ENCODE data around the gene RAB3GAP1.
"Not testable (repeated sequence)": the region's sequence is repeated elsewhere in the genome, so short reads cannot be mapped to it uniquely, and the experiment has no call there.

The RAB3GAP1 gene

GRCh38 chr2:135052042-135052876 is at the start of gene RAB3GAP1:
Gene RAB3GAP1, plus strand, starts transcription at chr2:135052292. Its CDS starts 16 bp downstream, at chr2:135052308.
- DNase-seq = peak; percentile 84

DNA sequence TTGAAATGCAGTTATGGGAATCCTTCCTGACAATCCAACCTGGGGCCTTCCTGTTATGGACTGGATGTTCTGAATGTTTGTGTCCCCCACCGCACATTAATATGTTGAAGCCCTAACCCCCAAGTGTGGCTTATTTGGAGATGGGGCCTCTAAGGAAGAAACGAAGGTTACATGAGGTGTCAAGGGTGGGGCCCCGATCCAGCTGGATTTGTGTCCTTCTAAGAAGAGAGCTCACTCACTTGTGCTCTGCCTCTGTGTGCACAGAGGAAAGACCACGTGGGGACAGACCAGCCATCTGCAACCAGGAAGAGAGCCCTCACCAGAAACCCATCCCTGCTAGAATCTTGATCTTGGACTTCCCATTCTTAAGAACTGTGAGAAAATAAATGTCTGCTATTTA is 49.3 kb upstream of the RAB3GAP1 start:
- DNase-seq = no peak

DNA sequence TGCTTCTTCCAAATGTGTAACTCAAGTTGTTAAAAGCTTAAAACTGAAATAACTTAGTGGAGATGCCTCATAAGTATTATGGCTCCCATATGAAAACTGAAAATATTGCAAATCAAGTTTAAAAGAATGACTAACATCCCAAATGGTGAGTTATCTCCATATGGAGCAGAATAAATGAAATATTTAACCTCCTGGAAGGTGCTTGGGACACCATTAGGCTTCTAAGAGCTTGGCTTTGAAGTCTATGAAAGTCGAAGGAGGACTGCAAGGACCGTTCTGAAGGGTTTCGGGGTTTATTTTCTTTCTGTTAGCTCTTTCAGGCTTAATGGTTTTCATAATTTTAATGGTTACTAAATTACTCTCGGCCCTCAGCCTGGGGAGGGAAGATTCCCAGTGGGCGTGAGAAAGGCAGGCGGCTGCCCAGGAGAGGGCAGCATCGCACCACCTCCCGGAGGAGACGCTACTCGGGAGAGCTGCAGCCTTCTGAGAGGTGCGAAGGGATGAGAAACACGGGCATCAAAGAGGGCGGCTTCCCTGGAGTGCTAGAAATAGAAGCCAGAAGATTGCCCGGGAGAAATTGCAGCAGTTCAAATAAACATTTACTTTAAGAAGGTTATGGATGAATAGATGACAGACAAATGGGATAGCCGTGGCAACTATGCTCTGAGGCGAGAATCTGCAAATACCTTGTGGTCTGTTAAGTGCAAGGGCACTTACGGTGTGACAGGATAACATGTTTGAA is 47.9 kb upstream of the RAB3GAP1 start:
- DNase-seq = peak; percentile 65

- DNase-seq = no peak
Measured at GRCh38 chr2:135005753-135006152, 46.3 kb upstream of the RAB3GAP1 start.

GRCh38 chr2:135009339-135009738 is 42.8 kb upstream of the RAB3GAP1 start:
- no peak for DNase-seq

- DNase-seq = no peak
Measured at GRCh38 chr2:135010200-135010942, 41.7 kb upstream of the RAB3GAP1 start.

DNA sequence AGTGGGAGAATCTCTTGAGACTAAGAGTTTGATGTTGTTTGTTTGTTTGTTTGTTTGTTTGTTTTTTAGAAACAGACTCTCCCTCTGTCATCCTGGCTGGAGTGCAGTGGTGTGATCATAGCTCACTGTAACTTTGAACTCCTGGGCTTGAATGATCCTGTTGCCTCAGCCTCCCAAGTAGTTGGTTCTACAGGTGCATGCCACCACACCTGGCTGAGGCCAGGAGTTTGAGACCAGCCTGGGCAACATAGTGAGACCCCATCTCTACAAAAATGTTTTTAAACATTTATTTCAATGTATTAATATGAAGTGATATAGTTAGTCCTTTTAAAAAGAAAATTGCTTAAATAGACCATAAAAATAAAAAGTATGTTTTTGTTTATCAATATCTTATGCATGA is 40.5 kb upstream of the RAB3GAP1 start:
- no peak for DNase-seq

GRCh38 chr2:135021618-135022017 is 30.5 kb upstream of the RAB3GAP1 start:
- DNase-seq = no peak

DNA sequence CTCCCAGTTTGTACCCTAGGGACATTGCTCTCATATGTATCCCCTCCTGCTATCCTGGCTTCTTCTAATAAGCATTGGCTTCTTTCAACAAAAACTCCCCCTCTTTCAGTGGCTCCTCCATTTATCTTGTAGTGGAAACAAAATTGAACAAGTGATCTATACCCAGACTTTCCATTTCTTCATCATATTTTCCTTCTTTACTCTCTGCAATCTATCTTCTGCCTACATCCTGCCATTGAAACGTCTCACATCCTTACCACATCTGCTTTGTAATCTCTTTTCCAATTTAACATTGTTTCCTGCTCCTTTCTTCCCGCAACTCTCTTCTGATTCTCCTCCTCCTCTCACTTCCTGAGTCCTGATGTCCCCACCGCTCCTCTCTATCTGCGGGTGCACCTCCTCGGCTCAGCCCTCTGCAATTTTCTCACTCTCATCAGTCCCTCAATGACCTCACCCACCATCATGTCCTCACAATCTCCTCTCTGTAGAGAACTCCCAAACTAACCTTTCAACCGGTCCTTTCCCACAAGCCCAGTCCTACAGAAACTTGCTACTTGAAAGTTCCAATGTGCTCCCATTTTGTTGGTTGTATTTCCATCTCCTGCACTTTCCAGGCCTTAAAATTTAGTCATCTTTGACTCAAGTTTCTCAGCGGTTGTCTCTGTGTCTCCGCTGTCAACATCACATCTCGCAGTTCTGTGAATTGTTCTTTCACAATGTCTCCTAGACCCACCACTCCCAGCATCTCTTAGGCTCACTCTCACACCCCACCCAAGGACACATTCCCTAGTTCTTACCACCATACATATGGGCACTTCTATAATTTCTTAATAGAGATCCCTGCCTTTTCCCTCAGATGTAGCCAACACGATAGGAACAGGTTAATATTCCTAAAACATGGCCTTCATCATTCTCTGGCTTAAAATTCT is 28.9 kb upstream of the RAB3GAP1 start:
- no peak for DNase-seq

DNA sequence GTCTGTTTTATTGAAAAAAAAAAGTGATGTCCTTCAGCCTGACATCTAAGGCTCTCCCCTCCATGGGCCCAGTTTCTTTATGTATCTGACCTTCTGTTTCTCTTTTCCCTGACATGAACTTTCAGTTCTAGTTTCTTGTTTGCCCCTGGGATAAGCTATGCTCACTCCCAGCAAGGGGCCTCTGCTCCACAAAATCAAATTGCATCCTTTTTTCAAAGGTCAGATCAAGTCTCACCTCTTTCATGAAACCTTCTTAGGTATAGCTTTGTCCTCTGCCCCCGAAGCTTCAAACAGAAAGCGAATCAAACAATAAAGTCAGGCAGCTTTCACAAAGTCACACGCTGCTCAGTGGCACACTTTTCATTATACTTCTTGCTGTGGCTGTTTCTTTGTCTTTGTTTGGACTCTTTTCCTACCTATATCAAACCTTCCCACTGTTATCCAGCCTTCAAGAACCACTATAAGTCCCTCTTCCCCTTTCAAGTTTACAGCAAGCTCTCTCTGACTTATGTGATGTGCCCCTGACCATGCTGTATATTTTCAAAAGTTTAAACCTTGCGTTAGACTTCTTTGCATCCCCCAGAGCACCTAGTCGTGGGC is 28.1 kb upstream of the RAB3GAP1 start:
- no peak for DNase-seq

DNA sequence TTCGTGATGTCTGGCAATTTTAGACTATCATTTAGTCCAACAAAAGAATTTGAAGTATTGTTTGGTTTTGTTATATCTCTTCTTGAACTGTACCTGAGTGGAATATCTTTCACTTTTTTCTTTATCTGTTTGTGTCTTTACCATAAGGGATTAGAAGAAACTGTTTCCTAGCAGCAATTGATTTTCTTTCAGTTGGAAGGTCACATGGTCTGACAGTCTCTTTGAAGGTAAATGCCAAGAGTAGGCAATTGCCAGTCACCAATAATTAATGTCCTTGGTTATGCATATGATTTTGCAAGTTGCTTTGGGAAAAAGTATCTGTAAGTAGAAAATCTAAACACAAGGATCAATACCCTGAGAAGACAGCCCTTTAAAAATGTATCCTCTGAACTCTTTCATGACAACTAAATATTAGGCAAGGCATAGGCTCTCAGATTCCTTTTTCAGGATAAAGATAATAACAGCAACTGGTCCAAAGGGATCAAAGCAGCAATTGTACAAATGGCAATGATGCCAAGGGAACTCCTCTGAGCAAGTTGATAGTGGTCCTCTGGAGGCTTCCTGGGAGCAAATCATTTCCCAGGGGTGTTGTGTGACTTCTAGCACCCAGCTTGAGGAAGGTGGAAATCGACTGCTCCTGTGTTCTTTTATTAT is 22.5 kb upstream of the RAB3GAP1 start:
- no peak for DNase-seq

- DNase-seq = peak; percentile 54
Measured at GRCh38 chr2:135030826-135031225, 21.3 kb upstream of the RAB3GAP1 start.

- DNase-seq = not testable (repeated sequence)
Measured at GRCh38 chr2:135033216-135033615, 18.9 kb upstream of the RAB3GAP1 start.

GRCh38 chr2:135037831-135038230 is 14.3 kb upstream of the RAB3GAP1 start:
- DNase-seq = no peak

DNA sequence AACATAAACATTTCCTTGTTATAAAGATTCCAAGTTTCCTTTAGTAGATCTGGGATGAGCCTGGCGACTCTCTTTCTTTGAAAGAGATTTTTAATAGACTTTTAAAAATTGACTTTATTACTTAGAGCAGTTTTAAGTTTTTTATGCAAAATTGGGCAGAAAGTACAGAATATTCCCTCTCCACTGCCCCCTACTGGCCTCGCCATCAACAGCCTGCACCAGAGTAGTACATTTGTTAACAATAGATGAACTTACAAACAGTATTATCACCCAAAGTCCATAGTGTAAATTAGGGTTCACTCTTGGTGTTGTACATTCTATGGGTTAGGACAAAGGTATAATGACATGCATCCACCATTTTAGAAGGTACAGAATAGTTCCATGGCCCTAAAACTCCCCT is 8.7 kb upstream of the RAB3GAP1 start:
- DNase-seq = no peak

DNA sequence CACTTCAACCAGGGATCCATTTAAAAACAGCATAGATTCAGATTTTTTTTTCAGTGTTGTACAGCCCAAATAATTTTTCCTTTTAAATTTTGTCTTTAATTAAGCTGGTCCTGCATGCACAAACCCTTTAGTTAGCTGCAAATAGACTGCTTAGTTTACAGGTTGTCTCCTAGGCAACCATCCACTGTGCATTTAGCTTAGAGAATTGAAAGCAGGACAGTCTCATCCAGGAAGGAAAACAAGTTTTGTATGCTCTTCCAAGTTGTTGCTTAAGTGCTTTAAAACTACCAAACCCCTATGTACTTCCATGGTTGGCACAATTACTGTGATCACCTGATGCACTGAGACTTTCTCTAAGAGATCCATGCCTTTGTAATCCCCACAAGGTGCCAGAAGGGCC is 4.8 kb upstream of the RAB3GAP1 start, which contains the start of gene MAP3K19:
Gene MAP3K19, minus strand, starts transcription at position 148 of the 400 bp plus-strand sequence. CDS start 22,800 bp downstream, outside the sequence.
- no peak for DNase-seq

- no peak for DNase-seq
Measured at GRCh38 chr2:135048122-135048521, 4.0 kb upstream of the RAB3GAP1 start.

GRCh38 chr2:135050132-135050531 is 2.0 kb upstream of the RAB3GAP1 start:
- DNase-seq = no peak

DNA sequence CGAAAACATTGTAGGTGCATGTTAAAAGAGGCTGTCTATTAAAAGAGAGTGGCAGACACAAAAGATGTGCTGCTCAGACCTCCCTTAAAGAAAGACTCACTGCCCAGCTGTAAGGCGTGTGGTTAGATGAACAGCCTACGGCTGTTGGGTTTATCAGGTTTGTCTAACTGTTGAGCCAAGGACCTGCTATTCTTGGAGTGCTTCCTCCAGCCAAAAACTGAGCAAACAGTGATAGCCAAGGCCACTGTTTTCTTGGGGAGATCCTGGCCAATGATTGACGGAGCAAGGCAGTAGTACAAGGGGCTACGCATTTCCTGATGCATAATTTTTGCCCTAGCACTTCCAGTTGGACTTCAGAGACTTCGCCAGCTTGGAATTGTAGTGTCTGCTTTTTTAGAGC is 1.4 kb upstream of the RAB3GAP1 start:
- no peak for DNase-seq

GRCh38 chr2:135052997-135053474 is 944 bp downstream of the RAB3GAP1 start:
- DNase-seq = no peak

GRCh38 chr2:135055182-135055786 is 3.2 kb downstream of the RAB3GAP1 start:
- DNase-seq = peak; percentile 85
